ENCODE measurements around the gene GPX4.

DNA sequence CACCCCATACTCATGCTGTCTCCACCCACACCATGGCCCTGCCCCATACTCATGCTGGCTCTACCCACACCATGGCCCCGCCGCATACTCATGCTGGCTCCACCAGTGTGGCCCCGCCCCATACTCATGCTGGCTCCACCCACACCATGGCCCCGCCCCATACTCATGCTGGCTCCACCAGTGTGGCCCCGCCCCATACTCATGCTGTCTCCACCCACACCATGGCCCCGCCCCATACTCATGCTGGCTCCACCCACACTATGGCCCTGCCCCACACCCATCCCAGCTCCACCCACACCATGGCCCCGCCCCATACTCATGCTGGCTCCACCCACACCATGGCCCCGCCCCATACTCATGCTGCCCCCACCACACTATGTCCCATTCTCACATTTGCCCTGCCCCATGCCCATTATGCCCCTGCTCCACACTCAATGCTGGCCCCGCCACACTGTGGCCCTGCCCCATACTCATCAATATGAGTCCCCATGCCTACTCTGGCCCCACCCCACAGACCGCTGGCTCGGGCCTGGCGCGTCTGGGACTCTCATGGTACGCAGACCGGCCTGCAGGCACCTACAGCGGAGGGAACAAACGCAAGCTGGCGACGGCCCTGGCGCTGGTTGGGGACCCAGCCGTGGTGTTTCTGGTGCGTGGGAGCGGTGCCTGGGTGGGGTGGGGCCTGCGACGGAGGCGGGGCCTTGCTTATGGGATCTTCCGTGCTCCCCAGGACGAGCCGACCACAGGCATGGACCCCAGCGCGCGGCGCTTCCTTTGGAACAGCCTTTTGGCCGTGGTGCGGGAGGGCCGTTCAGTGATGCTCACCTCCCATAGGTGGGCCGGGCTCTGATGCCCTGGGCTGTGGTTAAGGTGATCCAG is 40.5 kb upstream of the GPX4 start:
- TF ChIP-seq POLR2A (IDR thresholded peaks at IDR 0.05; ENCODE audit: low read depth, low read length) (no peak), CTCF (IDR thresholded peaks at IDR 0.05; ENCODE audit: extremely low read depth in 1 of 2, insufficient read depth in 1 of 2, low read depth in 1 of 2, low read length in 2 of 2) (no peak), MYC (IDR thresholded peaks at IDR 0.05; ENCODE audit: low read depth, low read length) (no peak)

Measured in endothelial cell of umbilical vein (primary cell).